Fibroblast of upper back skin (primary cell): ENCODE results near the gene PCSK7.

ENCODE experiments used
- DNase-seq: peaks from one replicate; pipeline ENCODE4 v3.0.0-alpha.2; 2013

PCSK7 gene

DNA sequence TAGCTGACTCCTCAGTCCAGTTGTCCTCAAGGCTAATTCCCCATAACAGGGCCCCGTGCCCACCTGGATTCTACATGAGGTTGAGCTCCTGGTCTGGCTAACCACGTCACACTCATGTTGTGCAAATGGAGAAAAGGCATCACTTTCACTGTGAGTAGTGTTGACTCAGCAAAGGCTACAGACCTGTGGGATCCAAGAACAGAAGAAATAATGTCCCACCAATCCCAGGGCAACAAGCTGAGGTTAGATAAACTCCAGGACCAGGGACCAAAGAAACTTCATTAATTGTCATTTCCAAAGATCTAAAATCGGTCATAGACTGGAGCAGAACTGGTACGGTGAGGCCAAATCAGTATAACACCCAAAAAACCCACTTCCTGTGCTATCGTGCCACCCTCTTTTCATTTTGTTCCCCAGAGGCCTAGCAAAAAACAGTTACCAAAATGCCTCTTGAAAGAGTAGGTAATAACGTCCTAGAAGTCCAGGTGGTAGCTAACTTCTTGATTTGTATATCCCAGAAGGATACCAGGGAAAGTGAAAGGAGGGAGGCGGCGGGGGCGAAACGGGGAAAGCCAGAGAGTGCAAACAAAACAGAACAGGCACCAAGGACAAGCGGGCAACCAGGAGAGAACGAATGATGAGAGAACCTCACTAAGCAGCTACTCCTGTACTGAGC is 1.4 kb downstream of the PCSK7 start:
- no peak for DNase-seq

DNA sequence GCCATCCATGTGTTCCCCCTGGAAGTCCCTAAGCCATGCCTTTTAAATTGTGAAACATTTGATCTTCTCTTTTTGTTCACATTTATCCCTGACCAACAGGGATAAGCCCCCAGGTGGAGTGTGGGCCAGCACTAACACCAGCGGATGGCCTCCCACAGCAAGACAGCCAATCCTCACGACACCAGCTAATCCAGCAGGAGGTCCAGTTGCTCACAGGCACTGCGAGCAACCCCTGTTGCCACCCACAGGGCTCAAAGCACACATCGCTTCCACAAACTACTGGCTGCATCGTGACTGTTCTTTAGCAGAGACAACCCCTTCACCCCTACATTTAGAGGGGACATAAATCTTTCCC is 2.0 kb downstream of the PCSK7 start:
- no peak for DNase-seq

GRCh38 chr11:117229411-117229810 is 2.5 kb downstream of the PCSK7 start:
- DNase-seq = no peak

GRCh38 chr11:117228091-117228490 is 3.8 kb downstream of the PCSK7 start:
- no peak for DNase-seq

DNA sequence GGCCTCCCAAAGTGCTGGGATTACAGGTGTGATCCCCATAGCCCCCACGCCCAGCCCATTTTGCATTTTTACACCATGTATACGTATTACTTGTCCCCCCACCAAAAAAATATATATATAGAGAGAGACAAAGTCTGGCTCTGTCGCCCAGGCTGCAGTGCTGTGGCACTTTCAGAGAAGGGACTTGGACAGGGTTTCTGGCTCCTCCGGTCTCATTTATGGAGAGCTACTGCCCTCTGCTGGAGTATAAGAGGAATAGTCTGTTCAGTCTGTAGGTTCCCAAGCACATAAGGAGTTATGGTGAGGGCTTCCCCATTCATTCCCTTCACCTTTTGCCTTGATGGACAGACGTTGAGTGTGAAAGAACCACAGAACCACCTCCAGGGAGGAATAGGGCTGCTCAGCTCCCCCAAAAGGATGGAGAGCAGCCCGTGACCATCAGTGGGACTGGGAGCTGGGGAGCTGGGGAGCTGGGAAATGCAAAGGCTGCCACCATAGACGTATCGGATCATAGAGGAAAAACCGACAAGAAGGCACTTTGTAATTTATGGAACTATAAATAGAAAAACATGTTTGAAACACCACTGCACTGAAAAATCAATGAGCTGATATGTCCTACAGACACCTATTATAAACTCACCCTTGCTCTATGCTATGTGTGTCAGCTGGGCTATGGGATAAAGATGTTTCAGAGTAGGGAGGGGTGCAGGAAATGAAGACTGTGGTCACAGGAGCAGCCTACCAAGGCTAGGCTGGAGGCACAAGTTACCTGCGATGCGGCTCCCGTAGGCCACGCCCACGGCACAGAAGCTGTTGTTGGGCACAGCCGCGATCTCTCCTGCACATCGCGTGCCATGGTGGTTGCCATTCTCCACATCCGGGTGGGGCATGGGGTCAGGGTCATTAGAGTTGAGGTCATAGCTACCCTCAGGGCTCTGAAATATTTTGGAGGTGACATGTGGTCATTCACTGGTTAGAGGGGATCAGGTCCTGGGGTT is 5.2 kb downstream of the PCSK7 start:
- DNase-seq = peak; percentile 75

- DNase-seq = no peak
These were observed 6.2 kb downstream of the PCSK7 start for GRCh38 chr11:117225553-117226170.

GRCh38 chr11:117223741-117224689 is 7.9 kb downstream of the PCSK7 start:
- no peak for DNase-seq

DNA sequence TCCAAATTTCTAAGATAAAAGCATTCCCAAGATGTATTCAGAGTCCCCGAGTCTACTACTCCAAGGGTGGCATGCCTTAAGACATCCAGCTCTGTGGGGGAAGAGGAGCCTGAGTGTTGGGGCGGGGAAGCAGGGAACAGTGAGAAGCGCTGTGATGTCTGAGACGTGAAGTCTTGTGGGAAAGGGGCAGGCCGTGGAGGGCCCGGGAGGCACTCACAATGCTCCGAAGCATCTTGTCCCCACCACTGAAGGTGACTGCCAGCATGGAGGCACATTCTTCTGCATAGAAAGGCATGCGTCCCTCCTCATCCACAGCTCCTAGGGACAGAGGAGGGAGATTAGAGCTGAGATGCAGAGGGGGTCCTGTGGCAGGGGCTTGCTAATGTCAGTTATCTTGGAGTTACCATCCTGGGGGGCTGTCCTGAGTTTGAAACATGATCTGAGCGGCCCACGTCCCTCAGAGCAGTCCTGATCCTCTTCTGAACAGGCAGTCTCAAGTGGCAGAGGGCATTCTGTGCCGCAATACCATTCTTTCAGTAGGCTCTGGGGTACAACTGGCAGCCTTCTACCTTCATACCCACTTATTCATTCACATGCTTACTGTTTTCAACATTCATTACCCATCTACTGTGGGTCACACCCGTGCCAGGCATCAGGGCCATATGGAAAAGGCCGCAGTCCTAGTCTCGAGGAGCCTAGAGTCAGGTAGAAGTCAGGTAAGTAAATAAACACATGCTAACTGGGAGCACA is 8.7 kb downstream of the PCSK7 start:
- no peak for DNase-seq

DNA sequence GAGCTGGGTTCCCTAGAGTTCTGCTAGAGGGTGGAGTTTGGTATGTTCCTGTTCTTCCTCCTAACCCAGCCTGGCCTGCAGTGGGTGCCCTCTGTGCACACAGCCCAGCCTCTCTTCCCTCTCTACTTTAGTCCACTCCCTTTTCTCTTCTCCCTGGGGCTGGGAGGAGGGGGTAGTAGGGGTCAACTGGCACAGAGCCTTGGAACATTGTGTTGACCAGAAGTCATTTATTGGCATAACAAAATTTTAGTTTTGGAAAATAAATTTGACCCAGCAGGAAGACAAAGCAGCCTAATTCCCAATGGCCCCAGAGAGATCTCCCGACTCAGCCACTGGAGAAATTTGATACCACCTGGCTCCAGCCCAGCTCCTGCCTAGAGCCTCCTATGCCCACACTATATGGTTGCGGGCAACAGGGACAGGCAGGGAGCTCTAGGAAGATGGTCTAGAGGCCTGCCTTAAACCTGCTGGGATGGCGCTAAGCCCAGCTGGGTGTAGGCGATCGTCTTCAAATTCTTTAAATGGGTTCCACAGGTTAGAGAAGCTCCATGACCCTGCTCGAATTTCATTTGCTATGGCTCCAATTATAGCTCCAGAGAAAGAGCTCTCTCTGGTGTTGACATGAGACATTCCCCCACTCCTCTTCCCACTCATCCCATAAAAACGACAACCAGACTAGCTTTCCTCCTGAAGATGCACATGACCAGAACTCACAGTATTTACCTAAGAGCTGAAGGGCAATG is 9.9 kb downstream of the PCSK7 start:
- peak; percentile 65 for DNase-seq

DNA sequence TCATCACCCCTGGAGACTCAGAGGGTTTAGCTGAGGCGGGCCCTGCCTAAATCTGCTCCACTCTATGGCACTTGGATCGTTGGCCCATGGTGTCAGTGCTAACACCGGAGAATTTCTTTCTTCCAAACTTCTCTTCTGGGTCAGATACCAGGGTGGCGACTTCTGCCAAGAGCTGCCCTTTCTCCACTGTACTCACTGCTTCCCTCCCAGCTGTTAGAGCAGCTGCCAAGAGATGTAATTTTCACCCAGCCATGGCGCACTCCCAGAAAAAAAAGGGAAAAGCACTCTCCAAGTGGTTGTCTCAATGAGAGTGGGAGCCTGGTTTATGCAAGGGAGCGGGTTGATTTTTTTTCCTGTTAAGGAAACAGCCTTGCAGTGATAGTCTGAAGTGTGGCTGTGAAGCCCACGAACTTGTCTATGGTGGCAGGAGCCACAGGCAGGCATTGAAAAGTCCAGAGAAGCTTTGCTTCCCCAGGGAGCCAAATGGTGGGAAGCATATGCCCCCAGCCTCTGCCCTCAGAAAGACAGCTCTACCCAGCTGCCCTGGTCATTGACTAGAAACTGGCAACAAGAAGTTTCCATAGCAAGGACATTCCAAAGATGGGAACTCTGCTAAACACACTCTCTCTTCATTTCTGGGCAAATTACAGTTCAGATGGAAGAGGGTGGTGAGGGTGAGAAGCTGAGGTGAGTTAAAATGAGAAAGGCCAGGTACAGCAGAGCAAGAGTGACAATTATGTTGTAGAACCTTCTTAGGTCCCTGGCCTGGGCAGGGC is 10.7 kb downstream of the PCSK7 start:
- DNase-seq = no peak

- no peak for DNase-seq
These were observed 11.3 kb downstream of the PCSK7 start for GRCh38 chr11:117220568-117220967.

GRCh38 chr11:117219995-117220394 is 11.9 kb downstream of the PCSK7 start:
- DNase-seq = no peak

- no peak for DNase-seq
These were observed 12.4 kb downstream of the PCSK7 start for GRCh38 chr11:117219455-117219854.

GRCh38 chr11:117219001-117219400 is 12.9 kb downstream of the PCSK7 start:
- DNase-seq = no peak

- DNase-seq = peak; percentile 79
These were observed 13.5 kb downstream of the PCSK7 start for GRCh38 chr11:117218133-117218915.

- peak; percentile 85 for DNase-seq
These were observed 14.5 kb downstream of the PCSK7 start for GRCh38 chr11:117217141-117218084.

DNA sequence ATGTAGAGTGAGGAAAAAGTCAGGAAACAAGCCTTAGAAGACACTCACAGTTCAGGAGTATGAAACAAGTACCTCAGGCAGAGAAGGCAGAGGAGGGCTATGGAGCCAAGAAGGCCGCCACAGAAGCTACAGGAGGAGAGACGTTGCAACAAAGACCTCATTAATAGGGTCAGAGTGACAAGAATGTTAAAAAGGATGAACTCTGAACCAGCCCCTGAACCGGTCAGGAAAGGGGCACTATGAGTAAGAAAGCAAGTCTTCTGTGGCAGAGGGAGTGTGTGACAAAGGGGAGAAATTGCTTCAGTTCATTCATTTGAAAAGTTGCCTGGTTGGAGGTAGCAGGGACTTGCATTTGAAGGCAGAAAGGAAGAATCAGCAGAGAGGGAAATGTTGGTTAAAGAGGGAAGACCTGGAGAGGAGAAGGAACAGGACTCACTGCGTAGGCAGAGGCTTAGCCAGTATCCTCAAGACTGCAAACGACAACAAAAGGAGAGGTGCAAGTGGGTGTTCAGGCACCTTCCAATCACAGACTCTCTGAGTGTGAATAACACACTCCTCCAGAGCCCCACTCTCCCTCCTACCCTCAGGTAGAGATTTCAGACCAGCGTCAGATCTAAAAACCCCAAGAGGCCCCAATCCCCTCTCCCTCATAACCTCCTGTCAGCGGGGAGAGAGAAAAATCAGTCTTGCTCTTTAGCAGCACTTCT is 17.3 kb downstream of the PCSK7 start:
- no peak for DNase-seq
